Iris pigment epithelial cell (primary cell): ENCODE measurements around the gene MRPS7.

Experiments
- DNase-seq: peaks from one replicate; pipeline ENCODE4 v3.0.0-alpha.2; 2011; ENCODE audit warnings: low read depth

The MRPS7 gene

GRCh38 chr17:75261336-75262111 is at the start of gene MRPS7, which contains the start of gene GGA3:
Gene MRPS7, plus strand, starts transcription at chr17:75261879. Its CDS starts 22 bp downstream, at chr17:75261901.
Gene GGA3, minus strand, starts transcription at chr17:75261606. Its CDS starts 19 bp downstream, at chr17:75261587.
- DNase-seq: peak; percentile 91

- DNase-seq: no peak
Observed at GRCh38 chr17:75218131-75218530, 43.5 kb upstream of the MRPS7 start.

- no peak for DNase-seq
Observed at GRCh38 chr17:75219815-75220214, 41.9 kb upstream of the MRPS7 start.

- no peak for DNase-seq
Observed at GRCh38 chr17:75225016-75225415, 36.7 kb upstream of the MRPS7 start.

- no peak for DNase-seq
Observed at GRCh38 chr17:75227729-75228128, 34.0 kb upstream of the MRPS7 start.

- DNase-seq: no peak
Observed at GRCh38 chr17:75228305-75228704, 33.4 kb upstream of the MRPS7 start.

GRCh38 chr17:75228847-75229246 is 32.8 kb upstream of the MRPS7 start:
- DNase-seq: no peak

- DNase-seq: no peak
Observed at GRCh38 chr17:75231071-75231470, 30.6 kb upstream of the MRPS7 start.

- DNase-seq: no peak
Observed at GRCh38 chr17:75231741-75232464, 29.8 kb upstream of the MRPS7 start.

GRCh38 chr17:75232786-75233185 is 28.9 kb upstream of the MRPS7 start:
- no peak for DNase-seq

- DNase-seq: no peak
Observed at GRCh38 chr17:75237100-75238014, 24.3 kb upstream of the MRPS7 start.

GRCh38 chr17:75238020-75238580 is 23.6 kb upstream of the MRPS7 start:
- DNase-seq: no peak

- peak; percentile 75 for DNase-seq
Observed at GRCh38 chr17:75238684-75239191, 22.9 kb upstream of the MRPS7 start.

- DNase-seq: no peak
Observed at GRCh38 chr17:75239214-75239613, 22.5 kb upstream of the MRPS7 start.

GRCh38 chr17:75239778-75240393 is 21.8 kb upstream of the MRPS7 start:
- no peak for DNase-seq

- DNase-seq: peak; percentile 41
Observed at GRCh38 chr17:75240394-75241142, 21.1 kb upstream of the MRPS7 start.

GRCh38 chr17:75241143-75241430 is 20.6 kb upstream of the MRPS7 start:
- DNase-seq: no peak

- no peak for DNase-seq
Observed at GRCh38 chr17:75241502-75241901, 20.2 kb upstream of the MRPS7 start.

- peak; percentile 42 for DNase-seq
Observed at GRCh38 chr17:75241996-75242460, 19.7 kb upstream of the MRPS7 start.

- DNase-seq: no peak
Observed at GRCh38 chr17:75242461-75243042, 19.1 kb upstream of the MRPS7 start.
